HG02970 (cell line): ENCODE results near the gene GAD1.

Experiments
- ATAC-seq: cut with Tn5 transposase; IDR thresholded peaks from one replicate; pipeline ENCODE4 v1.9.1; 2021; ENCODE audit warnings: mild to moderate bottlenecking, moderate library complexity, moderate number of reproducible peaks; ENCODE audit not compliant: unreplicated experiment, low FRiP score

The GAD1 gene

DNA sequence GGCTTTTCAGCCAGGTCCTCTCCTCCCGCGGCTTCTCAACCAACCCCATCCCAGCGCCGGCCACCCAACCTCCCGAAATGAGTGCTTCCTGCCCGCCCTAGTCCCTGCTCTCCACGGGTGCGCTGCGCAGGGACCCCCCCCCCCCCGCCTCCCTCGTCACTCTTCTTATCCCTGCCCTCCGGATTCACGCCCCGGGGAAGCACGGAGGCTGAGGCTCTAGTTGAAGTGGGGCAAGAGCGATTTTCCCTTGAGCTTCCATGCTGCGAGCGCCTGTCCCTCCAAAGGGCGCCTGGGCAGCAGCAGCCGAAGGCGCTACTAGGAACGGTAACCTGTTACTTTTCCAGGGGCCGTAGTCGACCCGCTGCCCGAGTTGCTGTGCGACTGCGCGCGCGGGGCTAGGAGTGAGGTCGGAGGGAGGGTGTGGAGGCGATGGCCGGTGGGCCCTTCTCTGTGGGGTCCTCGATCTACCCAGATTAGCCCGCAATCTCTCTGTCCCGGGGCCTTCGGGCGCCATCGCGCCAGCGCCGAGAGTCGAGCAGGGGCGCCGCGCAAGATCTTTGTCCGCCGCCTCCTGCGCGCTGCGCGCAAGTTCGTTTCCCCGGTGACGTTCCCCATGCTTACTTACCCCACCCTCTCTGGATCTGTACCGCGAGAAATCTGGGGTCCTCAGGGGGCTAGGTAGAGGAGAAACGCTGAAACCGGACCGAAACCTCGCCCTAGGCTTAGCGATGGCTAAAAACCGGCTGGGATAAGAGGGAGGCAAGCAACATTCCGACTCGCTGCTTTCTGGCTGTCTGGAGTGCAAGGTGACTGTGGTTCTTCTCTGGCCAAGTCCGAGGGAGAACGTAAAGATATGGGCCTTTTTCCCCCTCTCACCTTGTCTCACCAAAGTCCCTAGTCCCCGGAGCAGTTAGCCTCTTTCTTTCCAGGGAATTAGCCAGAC, 677 bp downstream of the GAD1 start:
- ATAC-seq: no peak

GRCh38 chr2:170818036-170818751, 1.5 kb downstream of the GAD1 start:
- no peak for ATAC-seq

DNA sequence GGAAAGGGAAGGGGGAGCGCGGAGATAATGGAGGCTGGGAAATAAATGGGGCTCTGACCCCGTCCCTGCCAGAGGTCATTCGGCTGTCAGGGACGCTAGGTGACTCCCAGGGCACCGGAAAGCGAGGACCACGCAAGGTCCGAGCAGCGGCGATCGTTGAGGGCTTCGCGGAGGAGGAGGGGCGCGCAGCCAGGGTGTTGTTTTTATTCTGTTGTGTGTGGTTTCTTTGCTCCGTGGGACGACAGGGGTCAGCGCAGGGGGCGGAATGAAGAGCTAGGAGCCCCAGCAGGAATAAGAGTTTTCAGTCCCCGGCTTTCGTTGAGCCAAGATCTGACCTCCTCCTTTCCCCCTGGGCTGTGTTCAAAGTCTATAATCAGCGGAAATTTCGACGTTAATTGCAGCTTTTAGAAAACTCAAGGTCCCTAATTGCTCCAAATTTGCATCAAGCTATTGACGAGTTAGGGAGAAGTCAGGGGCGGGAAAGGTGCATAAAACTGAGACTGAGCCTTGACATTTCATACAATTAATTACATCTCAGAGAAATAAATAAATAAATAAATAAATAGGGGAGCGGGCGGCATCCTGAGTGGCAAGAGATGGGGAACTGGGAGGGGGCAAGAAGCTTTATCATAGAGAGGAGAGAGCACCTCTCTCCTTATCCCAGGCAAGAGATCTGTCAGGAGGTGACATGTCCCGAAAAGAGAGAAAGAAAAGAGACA, 2.2 kb downstream of the GAD1 start:
- ATAC-seq: no peak

GRCh38 chr2:170819680-170820664, 3.3 kb downstream of the GAD1 start:
- ATAC-seq: no peak

GRCh38 chr2:170820757-170821530, 4.3 kb downstream of the GAD1 start:
- ATAC-seq: no peak

DNA sequence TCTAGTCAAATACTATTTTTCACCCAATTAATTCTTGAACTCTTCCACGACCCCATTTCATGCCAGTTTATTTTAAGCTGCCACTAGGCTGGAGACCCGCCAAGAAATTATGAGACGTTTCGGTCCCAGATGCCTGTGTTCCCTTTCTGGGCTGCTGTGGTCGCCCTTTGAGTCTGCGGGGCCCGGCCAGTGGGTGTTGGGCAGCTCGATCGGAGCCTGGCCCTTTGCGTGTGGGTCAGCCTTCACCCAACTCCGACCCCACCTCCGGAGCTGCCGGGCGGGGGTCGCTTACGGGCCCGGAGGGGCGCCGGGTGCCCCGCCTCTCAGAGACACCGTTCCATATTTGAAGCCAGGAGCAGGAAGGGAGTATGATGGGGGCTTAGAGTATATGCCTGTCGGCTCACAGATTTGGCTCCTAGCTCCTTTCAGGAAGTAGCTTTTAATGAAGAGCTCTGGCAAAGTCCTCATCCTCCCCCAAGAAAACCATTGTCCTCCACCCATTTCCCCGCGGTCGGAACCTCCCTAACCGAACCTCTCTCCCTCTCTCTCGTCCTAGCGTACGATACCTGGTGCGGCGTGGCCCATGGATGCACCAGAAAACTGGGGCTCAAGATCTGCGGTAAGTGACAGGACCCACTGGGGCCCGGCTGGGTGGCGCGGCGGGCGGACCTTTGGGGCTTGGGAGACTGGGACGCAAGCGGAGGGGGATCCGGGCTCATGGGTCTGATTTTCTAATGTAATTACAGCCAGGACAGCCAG, 5.0 kb downstream of the GAD1 start:
- ATAC-seq: no peak

- no peak for ATAC-seq
Measured at GRCh38 chr2:170822290-170823087, 5.8 kb downstream of the GAD1 start.

DNA sequence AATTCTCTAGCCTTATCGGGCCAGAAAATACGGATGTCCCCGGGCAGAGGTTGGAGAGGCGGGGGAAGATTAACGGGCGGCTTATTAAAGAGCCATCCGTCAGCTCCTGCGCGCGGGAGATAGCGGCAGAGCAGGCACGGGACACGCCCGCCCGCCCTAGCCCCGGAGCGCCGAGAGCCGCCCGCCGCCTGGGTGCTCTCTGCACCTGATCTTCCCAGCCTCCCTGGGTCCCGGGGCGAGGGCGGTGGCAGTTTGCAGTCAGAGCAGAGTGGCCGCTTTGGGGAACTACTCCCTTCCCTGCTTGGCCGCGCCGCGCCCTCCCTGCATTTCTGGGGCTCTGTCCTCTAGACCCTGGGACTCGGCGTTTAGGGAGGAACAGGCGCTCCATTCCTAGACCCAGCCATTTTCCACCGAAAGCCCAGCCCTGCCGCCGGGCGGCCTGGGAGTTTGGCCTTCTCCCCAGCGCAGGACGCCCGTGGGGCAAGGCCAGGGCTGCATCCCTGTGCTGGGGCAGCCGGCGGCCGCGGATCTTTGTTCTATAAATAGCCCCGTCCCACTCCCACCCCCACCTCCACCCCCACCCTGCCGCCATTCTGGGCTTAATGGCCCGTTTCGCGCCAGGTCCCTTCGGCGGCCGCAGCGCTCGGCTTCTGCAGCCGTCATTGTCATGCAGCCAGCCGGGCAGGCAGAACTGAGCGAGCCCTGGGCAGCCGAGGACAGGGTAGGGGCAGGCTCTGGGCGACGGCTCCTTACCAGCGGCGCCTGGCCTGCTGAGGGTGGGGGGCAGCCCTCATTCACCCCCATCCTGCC, 6.6 kb downstream of the GAD1 start:
- ATAC-seq: no peak

- ATAC-seq: no peak
Measured at GRCh38 chr2:170823898-170824215, 7.2 kb downstream of the GAD1 start.

DNA sequence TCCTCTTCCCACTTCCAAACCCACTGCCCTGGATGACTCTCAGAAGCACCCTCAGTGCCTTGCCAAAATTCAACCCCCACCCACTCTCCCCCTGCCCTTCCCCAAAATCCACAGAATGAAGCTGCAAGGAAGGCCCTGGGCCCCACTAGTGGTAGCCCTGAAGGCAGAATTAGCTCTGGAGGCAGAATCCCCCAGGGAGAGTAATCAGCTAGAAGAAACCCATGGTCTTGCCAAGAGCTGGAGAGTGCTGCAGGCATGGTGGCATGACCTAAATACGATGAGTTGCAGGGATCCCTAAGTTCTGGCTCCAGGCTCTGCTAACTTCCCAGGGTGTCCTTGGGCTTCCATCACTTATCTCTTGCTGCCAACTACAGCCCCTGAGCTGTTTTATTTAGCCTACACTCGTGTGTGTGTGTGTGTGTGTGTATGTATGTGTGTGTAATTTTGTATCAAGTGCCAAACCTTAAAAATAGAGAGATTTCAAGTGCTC, 7.9 kb downstream of the GAD1 start:
- ATAC-seq: no peak

- ATAC-seq: no peak
Measured at GRCh38 chr2:170827841-170828532, 11.3 kb downstream of the GAD1 start.

DNA sequence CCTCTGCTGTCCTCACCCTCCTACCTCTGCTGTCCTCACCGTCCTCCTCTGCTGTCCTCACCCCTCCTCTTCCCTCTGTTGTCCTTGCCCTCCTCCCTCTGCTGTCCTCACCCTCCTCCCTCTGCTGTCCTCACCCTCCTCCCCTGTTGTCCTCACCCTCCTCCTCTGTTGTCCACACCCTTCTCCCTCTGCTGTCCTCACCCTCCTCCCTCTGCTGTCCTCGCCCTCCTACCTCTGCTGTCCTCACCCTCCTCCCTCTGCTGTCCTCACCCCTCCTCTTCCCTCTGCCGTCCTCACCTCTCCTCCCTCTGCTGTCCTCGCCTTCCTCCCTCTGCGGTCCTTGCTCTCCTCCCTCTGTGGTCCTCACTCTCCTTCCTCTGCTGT, 11.8 kb downstream of the GAD1 start:
- no peak for ATAC-seq

- no peak for ATAC-seq
Measured at GRCh38 chr2:170829036-170829435, 12.3 kb downstream of the GAD1 start.

DNA sequence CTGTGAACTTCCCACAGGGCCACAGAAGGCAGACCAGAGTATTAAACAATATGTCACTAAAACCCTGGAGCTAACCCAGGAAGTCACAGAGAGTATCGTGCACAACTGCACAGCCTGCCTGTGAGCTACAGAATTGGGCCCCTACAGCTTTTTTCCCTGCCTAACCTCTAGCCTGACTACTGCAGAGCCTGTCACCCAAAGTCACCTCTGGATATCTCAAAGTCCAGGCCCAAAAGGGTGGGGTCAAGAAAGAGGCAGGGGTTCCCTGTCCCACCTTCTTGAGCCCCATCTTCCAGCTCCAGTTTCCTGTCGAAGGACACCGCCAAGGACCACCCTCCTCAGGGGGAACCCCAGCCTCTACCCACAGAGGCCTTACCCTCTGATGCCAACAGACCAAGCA, 13.5 kb downstream of the GAD1 start:
- ATAC-seq: no peak

GRCh38 chr2:170831115-170831514, 14.4 kb downstream of the GAD1 start:
- no peak for ATAC-seq

DNA sequence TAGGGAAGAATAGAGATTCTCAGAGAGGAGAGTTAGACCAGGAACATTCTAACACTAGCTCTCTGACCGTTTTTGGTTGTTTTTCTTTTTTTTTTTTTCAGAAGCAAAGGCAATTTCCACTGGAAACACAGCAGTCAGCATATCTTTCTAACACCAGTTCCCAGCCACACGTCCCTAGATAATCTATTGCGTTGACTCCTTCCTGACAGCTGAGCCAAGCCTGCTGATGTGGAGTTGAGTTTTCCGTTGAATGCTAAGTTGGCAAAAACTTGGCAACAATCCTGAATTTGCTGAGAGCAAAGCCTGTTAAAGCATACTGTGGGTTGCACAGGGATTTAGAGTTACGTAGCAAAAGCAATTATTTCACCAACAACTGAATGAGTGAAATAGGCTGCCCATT, 19.3 kb downstream of the GAD1 start:
- no peak for ATAC-seq
